H1 (cell line): ENCODE measurements around the gene KRT17. TPM values are rescaled to one million over a fixed set of nuclear protein-coding genes. Genes with fewer than 3 reads are reported as not detected.

Experiments used
- CTCF ChIA-PET: fragments of 300-600 bp; sonication (Branson Sonifier 250); formaldehyde crosslinking; loops from one replicate; lab custom pipeline; 2021; ENCODE audit not compliant: partially characterized antibody; lab: Charles Lee
- POLR2A ChIA-PET: fragments of 300-600 bp; sonication (Branson Sonifier 250); formaldehyde crosslinking; loops from one replicate; lab custom pipeline; 2021; ENCODE audit warnings: inconsistent platforms; ENCODE audit not compliant: partially characterized antibody; lab: Charles Lee
- DNase-seq, 2 experiments: peaks; one replicate each; pipeline versions ENCODE4 v3.0.0 to v3.0.0-alpha.2; 2010 to 2022; ENCODE audit warnings: low spot score in 2 of 2, low read depth in 1 of 2, mixed read lengths in 1 of 2
- FAIRE-seq: peaks from 2 replicates; lab custom pipeline; 2011; peaks lifted over from hg19 to GRCh38; lab: Jason Lieb, UNC
- H2AFZ ChIP-seq: 2 replicates; pipeline ENCODE4 v1.8.1; 2012; ENCODE audit warnings: low read length, inconsistent platforms
- H2AK5ac ChIP-seq: 2 replicates; pipeline ENCODE4 v1.6.1; 2013; ENCODE audit warnings: low read depth, low read length
- H2BK120ac ChIP-seq: replicated peaks from 2 replicates; pipeline ENCODE3; 2013; ENCODE audit warnings: low read depth, low read length, inconsistent platforms
- H2BK12ac ChIP-seq: 2 replicates; pipeline ENCODE4 v1.6.1; 2013; ENCODE audit warnings: low read depth, low read length
- H2BK15ac ChIP-seq: 2 replicates; pipeline ENCODE4 v1.6.1; 2013; ENCODE audit warnings: low read length
- H2BK20ac ChIP-seq: 2 replicates; pipeline ENCODE4 v1.6.1; 2013; ENCODE audit warnings: low read length
- H2BK5ac ChIP-seq: 2 replicates; pipeline ENCODE4 v1.6.1; 2013; ENCODE audit warnings: low read depth, low read length
- H3K14ac ChIP-seq: 2 replicates; pipeline ENCODE4 v1.6.1; 2013; ENCODE audit warnings: inconsistent platforms; ENCODE audit not compliant: insufficient read length
- H3K18ac ChIP-seq: 2 replicates; pipeline ENCODE4 v1.6.1; 2013; ENCODE audit warnings: low read length; ENCODE audit errors: extremely low read depth
- H3K23ac ChIP-seq: 2 replicates; pipeline ENCODE4 v1.6.1; 2013; ENCODE audit warnings: inconsistent platforms; ENCODE audit not compliant: insufficient read length
- H3K23me2 ChIP-seq: 2 replicates; pipeline ENCODE4 v1.6.1; 2013; ENCODE audit warnings: low read depth, low read length
- H3K27ac ChIP-seq: 2 replicates; pipeline ENCODE4 v1.6.1; 2011; ENCODE audit warnings: low read depth, low read length, inconsistent platforms
- H3K27me3 ChIP-seq, 4 experiments: replicated peaks in 1 of 4; 1 replicate in 1 of 4; 2 replicates in 3 of 4; pipeline versions ENCODE4 v1.6.1 to v1.8.1; 2011 to 2013; ENCODE audit warnings: low read length in 3 of 4, mild to moderate bottlenecking in 3 of 4, inconsistent platforms in 2 of 4, mixed read lengths in 2 of 4, moderate library complexity in 1 of 4; ENCODE audit not compliant: control insufficient read depth in 3 of 4, insufficient read depth in 3 of 4; ENCODE audit errors: extremely low read depth in 1 of 4
- H3K36me3 ChIP-seq, 4 experiments: 2 replicates each; pipeline versions ENCODE4 v1.6.1 to v1.8.1; 2011 to 2013; ENCODE audit warnings: mild to moderate bottlenecking in 4 of 4, low read length in 3 of 4, moderate library complexity in 2 of 4, control low read depth in 1 of 4, inconsistent platforms in 1 of 4; ENCODE audit not compliant: insufficient read depth in 4 of 4, control insufficient read depth in 2 of 4
- H3K4ac ChIP-seq: replicated peaks from 2 replicates; pipeline ENCODE3; 2013; ENCODE audit warnings: low read length, low read depth, mixed read lengths, inconsistent platforms; ENCODE audit not compliant: insufficient read length
- H3K4me1 ChIP-seq, 4 experiments: replicated peaks in 1 of 4; 1 replicate in 1 of 4; 2 replicates in 3 of 4; pipeline versions ENCODE4 v1.6.1 to v1.8.1; 2011 to 2013; ENCODE audit warnings: low read length in 3 of 4, inconsistent platforms in 2 of 4, mixed read lengths in 1 of 4; ENCODE audit not compliant: insufficient read depth in 4 of 4, control insufficient read depth in 3 of 4
- H3K4me2 ChIP-seq, 2 experiments: 2 replicates each; pipeline versions ENCODE4 v1.6.1 to v1.8.1; 2011 to 2013; ENCODE audit warnings: low read depth in 2 of 2, low read length in 2 of 2, control low read depth in 1 of 2, inconsistent platforms in 1 of 2, mild to moderate bottlenecking in 1 of 2; ENCODE audit not compliant: insufficient read depth in 1 of 2
- H3K4me3 ChIP-seq, 4 experiments: fragments of 200-600, 300-600 bp in 1 of 4; sonication (generic), shearing (Covaris generic), sonication (Bioruptor Twin) in 1 of 4; 2 replicates each; pipeline versions ENCODE4 v1.5.1 to v1.8.1; 2011 to 2016; ENCODE audit warnings: low read length in 4 of 4, low read depth in 3 of 4, control low read depth in 2 of 4, inconsistent platforms in 2 of 4, mild to moderate bottlenecking in 2 of 4, mixed read lengths in 1 of 4, moderate library complexity in 1 of 4; ENCODE audit not compliant: insufficient read depth in 2 of 4; ENCODE audit errors: extremely low read depth in 1 of 4
- H3K56ac ChIP-seq: replicated peaks from 2 replicates; pipeline ENCODE3; 2013; ENCODE audit warnings: low read depth, mild to moderate bottlenecking, mixed read lengths, low read length, inconsistent platforms; ENCODE audit not compliant: insufficient read length
- H3K79me1 ChIP-seq: 2 replicates; pipeline ENCODE4 v1.6.1; 2013; ENCODE audit warnings: low read depth, low read length, control low read depth
- H3K79me2 ChIP-seq, 2 experiments: 2 replicates each; pipeline versions ENCODE4 v1.6.1 to v1.8.1; 2012 to 2013; ENCODE audit warnings: low read length in 2 of 2, mild to moderate bottlenecking in 2 of 2, inconsistent platforms in 1 of 2; ENCODE audit not compliant: insufficient read depth in 2 of 2, control insufficient read depth in 1 of 2
- H3K9ac ChIP-seq, 4 experiments: replicated peaks in 1 of 4; 1 replicate in 1 of 4; 2 replicates in 3 of 4; pipeline versions ENCODE4 v1.6.1 to v1.8.1; 2011 to 2013; ENCODE audit warnings: low read depth in 3 of 4, low read length in 3 of 4, control low read depth in 2 of 4, mild to moderate bottlenecking in 2 of 4, moderate library complexity in 2 of 4, inconsistent platforms in 1 of 4; ENCODE audit errors: extremely low read depth in 1 of 4
- H3K9me3 ChIP-seq, 2 experiments: 2 replicates each; pipeline versions ENCODE4 v1.6.1 to v1.8.1; 2012 to 2013; ENCODE audit warnings: mild to moderate bottlenecking in 2 of 2, moderate library complexity in 2 of 2, control low read depth in 1 of 2, inconsistent platforms in 1 of 2, low read depth in 1 of 2, low read length in 1 of 2, mixed read lengths in 1 of 2; ENCODE audit not compliant: insufficient read depth in 2 of 2
- H4K20me1 ChIP-seq, 2 experiments: replicated peaks in 1 of 2; 2 replicates each; pipeline versions ENCODE3 to v1.8.1; 2011 to 2013; ENCODE audit warnings: inconsistent platforms in 2 of 2, low read length in 2 of 2, mild to moderate bottlenecking in 1 of 2; ENCODE audit not compliant: insufficient read depth in 2 of 2, control insufficient read depth in 1 of 2
- H4K5ac ChIP-seq: 2 replicates; pipeline ENCODE4 v1.6.1; 2013; ENCODE audit warnings: low read length, low read depth, mixed read lengths, inconsistent platforms; ENCODE audit not compliant: insufficient read length
- H4K8ac ChIP-seq: 2 replicates; pipeline ENCODE4 v1.8.0; 2013; ENCODE audit warnings: mild to moderate bottlenecking, moderate library complexity, low read length, inconsistent platforms; ENCODE audit not compliant: insufficient read depth; ENCODE audit errors: extremely low read depth
- H4K91ac ChIP-seq: replicated peaks from 2 replicates; pipeline ENCODE3; 2013; ENCODE audit warnings: low read length, mixed read lengths, inconsistent platforms; ENCODE audit not compliant: insufficient read length
- CTBP2 ChIP-seq: IDR thresholded peaks from 2 replicates; pipeline ENCODE4 v1.7.0; 2011; ENCODE audit warnings: borderline replicate concordance, mild to moderate bottlenecking, moderate library complexity, mixed read lengths, low read length; ENCODE audit not compliant: insufficient read depth, insufficient read length
- GABPA ChIP-seq: IDR thresholded peaks from 2 replicates; pipeline ENCODE4 v1.6.1; 2011; ENCODE audit warnings: mild to moderate bottlenecking, low read length, moderate library complexity, borderline replicate concordance; ENCODE audit not compliant: insufficient read depth
- WGBS, 2 experiments: shearing (Covaris generic) in 1 of 2; methylation state at CpG; one replicate each; pipeline versions ENCODE4 v1.1.6 to v1.1.7; 2013 to 2015; ENCODE audit warnings: low lambda C conversion rate in 2 of 2, mixed read lengths in 2 of 2, inconsistent platforms in 1 of 2, low coverage in 1 of 2, missing lambda C conversion rate in 1 of 2; ENCODE audit not compliant: insufficient replicate concordance in 2 of 2, insufficient coverage in 1 of 2, insufficient read length in 1 of 2; ENCODE audit errors: extremely low coverage in 1 of 2, missing lambda C conversion rate in 1 of 2; 5-methylcytosine and 5-hydroxymethylcytosine counted together
- polyA plus RNA-seq, 7 experiments: library from polyadenylated mRNA; depleted of rRNA in 3 of 7; stranded (reverse) in 5 of 7; unstranded in 2 of 7; fragments of >200 nt in 5 of 7; fragments of 200-250 nt in 2 of 7; gene quantifications; 1 replicate in 5 of 7; 2 replicates in 1 of 7; 4 replicates in 1 of 7; pipeline versions ENCODE4 v1.2.1 to v1.2.3, GENCODE V29; 2011 to 2013; ENCODE audit warnings: missing spikeins in 2 of 7, mixed read lengths in 2 of 7
- total RNA-seq: library from RNA; stranded (reverse); fragmentation: NEBNext Ultra II Directional; extraction: Animal tissue kit (Norgen Biotek cat#: 25700); gene quantifications from 2 replicates; pipeline ENCODE4 v1.2.1, GENCODE V29; 2021

The KRT17 gene
- total and polyA plus RNA-seq, 2 of the 8 experiments (the other 6 are each of a cell fraction or from before 2014, with no cell fraction given), result 0.50 to 0.95 TPM

GRCh38 chr17:41595585-41595984, 28.8 kb downstream of the KRT17 start:
- Histone ChIP-seq H3K4me1 (no peaks in the 10 kb centered on the region), H4K20me1 (peaks cover 0 to 2% of the 10 kb centered on the region in 2 experiments), H3K9ac (no peak overlapping the region), H2AFZ (no peak overlapping the region), H3K36me3 (no peaks in the 10 kb centered on the region), H3K56ac (no peak overlapping the region), H2BK120ac (no peak overlapping the region), H3K79me2 (no peaks in the 10 kb centered on the region), H4K91ac (no peak overlapping the region), H4K5ac (no peak overlapping the region), H3K23me2 (peaks cover 19% of the 10 kb centered on the region; the same call in 1 of the 2 replicates), H2BK15ac (no peak overlapping the region), H4K8ac (no peak overlapping the region; the same call in 1 of the 2 replicates), H3K4me3 (no peak overlapping the region), H2BK5ac (no peak overlapping the region), H2BK12ac (no peak overlapping the region), H3K4me2 (no peak overlapping the region), H3K27me3 (no peaks in the 10 kb centered on the region), H3K4ac (no peak overlapping the region), H3K18ac (no peak overlapping the region)
- WGBS, 2 experiments, result 91% methylated on average over 8 of the region's 8 CpGs; no CpG with 5 or more reads in 1 of the 2 experiments
- CTCF ChIA-PET, result interaction anchor here (1.0 to 5.6 kb wide), 8 partner anchors 14 to 71 kb away, joined by 3 to 26 read pairs (median 6); partner anchors contain the start of gene KRT17
- no peak for DNase-seq
- TF ChIP-seq CTBP2, result no peak
- TF ChIP-seq GABPA, result no peak
- TF ChIP-seq, all 59 proteins: peak for 0
- Histone ChIP-seq H3K9me3 (no peaks in the 10 kb centered on the region), H2BK20ac (no peak overlapping the region), H3K27ac (no peak overlapping the region), H3K14ac (no peak overlapping the region), H3K23ac (no peak overlapping the region), H2AK5ac (no peak overlapping the region), H3K79me1 (no peaks in the 10 kb centered on the region)
- POLR2A ChIA-PET, result interaction anchor here (1.4 to 1.9 kb wide), 2 partner anchors 67 to 93 kb away, joined by 5 to 7 read pairs; partner anchors contain the start of genes EIF1 and KRT19
- no peak for FAIRE-seq
